Mammary epithelial cell (primary cell): Measurements from ENCODE around the gene OSBPL2.

Experiments used
- CTCF ChIP-seq, 2 donors: IDR thresholded peaks in 1 of 2; conservative IDR thresholded peaks in 1 of 2; 2 replicates each; pipeline ENCODE4 v1.5.1; 2011 to 2012; ENCODE audit warnings: inconsistent platforms in 2 of 2, low read length in 2 of 2, mild to moderate bottlenecking in 2 of 2, control low read depth in 1 of 2, low read depth in 1 of 2; ENCODE audit not compliant: insufficient read depth in 1 of 2; ENCODE audit errors: extremely low read depth in 1 of 2
- EZH2 ChIP-seq: IDR thresholded peaks from 2 replicates; pipeline ENCODE4 v1.6.1; 2012; ENCODE audit warnings: low read length, inconsistent platforms, borderline replicate concordance

GRCh38 chr20:62286493-62287064 is 48.3 kb downstream of the OSBPL2 start:
- no peak for TF ChIP-seq CTCF (conservative IDR thresholded peaks at IDR 0.05 in 1 of 2, IDR thresholded peaks at IDR 0.05 in 1 of 2; ENCODE audit: extremely low read depth in 1 of 2, insufficient read depth in 1 of 2, low read depth in 1 of 2, low read length in 2 of 2)
- no peak for TF ChIP-seq EZH2
